HEK293 (cell line): ENCODE results near the gene CLASRP.

Experiments
- CTCF ChIA-PET: fragments of 350-600 bp; formaldehyde crosslinking; extraction: SDS; loops from one replicate; lab custom pipeline; 2021; ENCODE audit warnings: antibody characterized with exemption; lab: Yijun Ruan, JAX
- POLR2A ChIA-PET: fragments of 300-600 bp; formaldehyde crosslinking; extraction: SDS; loops from one replicate; lab custom pipeline; 2020; ENCODE audit warnings: antibody characterized with exemption, inconsistent platforms; lab: Yijun Ruan, JAX
- H3K27ac ChIP-seq: fragments of 200-500 bp; sonication (Bioruptor generic); 2 replicates; pipeline ENCODE4 v1.5.1; 2014; ENCODE audit warnings: low read depth, low read length, control low read depth, inconsistent platforms; ENCODE audit errors: extremely low read depth
- H3K36me3 ChIP-seq, 2 experiments: fragments of 200-500 bp in 1 of 2; sonication (Bioruptor generic) in 1 of 2; 1 replicate in 1 of 2; 2 replicates in 1 of 2; pipeline ENCODE4 v1.5.1; 2014 to 2017; ENCODE audit warnings: inconsistent platforms in 2 of 2, low read length in 2 of 2; ENCODE audit not compliant: control insufficient read depth in 2 of 2, insufficient read depth in 1 of 2
- H3K4me1 ChIP-seq: fragments of 200-500 bp; sonication (Bioruptor generic); 2 replicates; pipeline ENCODE4 v1.5.1; 2014; ENCODE audit warnings: mild to moderate bottlenecking, low read length, inconsistent platforms; ENCODE audit not compliant: control insufficient read depth, insufficient read depth
- H3K4me3 ChIP-seq: 2 replicates; pipeline ENCODE4 v1.5.1; 2011; ENCODE audit warnings: low read depth, mild to moderate bottlenecking, control low read depth, low read length, moderate library complexity
- H3K9me3 ChIP-seq: fragments of 200-500 bp; sonication (Bioruptor generic); 2 replicates; pipeline ENCODE4 v1.5.1; 2014; ENCODE audit warnings: low read depth, low read length, inconsistent platforms; ENCODE audit not compliant: control insufficient read depth, insufficient read depth
- BCL6B ChIP-seq: fragments of 450-650 bp; formaldehyde crosslinking; IDR thresholded peaks from 2 replicates; pipeline ENCODE4 v1.5.1; 2017; ENCODE audit warnings: missing biosample characterization, missing genetic modification characterization
- KLF8 ChIP-seq: fragments of 450-650 bp; formaldehyde crosslinking; IDR thresholded peaks from 2 replicates; pipeline ENCODE4 v1.5.1; 2016; ENCODE audit warnings: missing biosample characterization, missing genetic modification characterization
- OSR2 ChIP-seq: fragments of 450-650 bp; formaldehyde crosslinking; IDR thresholded peaks from 2 replicates; pipeline ENCODE4 v1.5.1; 2016; ENCODE audit warnings: missing biosample characterization, missing genetic modification characterization
- REPIN1 ChIP-seq: fragments of 450-650 bp; formaldehyde crosslinking; IDR thresholded peaks from 2 replicates; pipeline ENCODE4 v1.5.1; 2017; ENCODE audit warnings: missing biosample characterization, missing genetic modification characterization, low read depth
- ZBTB7A ChIP-seq: fragments of 450-650 bp; formaldehyde crosslinking; IDR thresholded peaks from 2 replicates; pipeline ENCODE4 v1.5.1; 2016; ENCODE audit warnings: low read depth, missing biosample characterization, missing genetic modification characterization
- ZFP3 ChIP-seq: fragments of 450-650 bp; formaldehyde crosslinking; IDR thresholded peaks from 2 replicates; pipeline ENCODE4 v1.5.1; 2016; ENCODE audit warnings: low read depth, missing biosample characterization, missing genetic modification characterization
- ZFP69B ChIP-seq: fragments of 450-650 bp; formaldehyde crosslinking; IDR thresholded peaks from 2 replicates; pipeline ENCODE4 v1.5.1; 2016; ENCODE audit warnings: missing biosample characterization, missing genetic modification characterization
- ZNF146 ChIP-seq: fragments of 450-650 bp; formaldehyde crosslinking; IDR thresholded peaks from 2 replicates; pipeline ENCODE4 v1.5.1; 2016; ENCODE audit warnings: missing biosample characterization, missing genetic modification characterization
- ZNF157 ChIP-seq: fragments of 450-650 bp; formaldehyde crosslinking; IDR thresholded peaks from 2 replicates; pipeline ENCODE4 v1.5.1; 2016; ENCODE audit warnings: missing biosample characterization, missing genetic modification characterization
- ZNF223 ChIP-seq: fragments of 450-650 bp; formaldehyde crosslinking; IDR thresholded peaks from 2 replicates; pipeline ENCODE4 v1.5.1; 2016; ENCODE audit warnings: missing biosample characterization, missing genetic modification characterization
- ZNF324 ChIP-seq: fragments of 450-650 bp; formaldehyde crosslinking; IDR thresholded peaks from 2 replicates; pipeline ENCODE4 v1.5.1; 2016; ENCODE audit warnings: missing biosample characterization, missing genetic modification characterization
- ZNF335 ChIP-seq: fragments of 450-650 bp; formaldehyde crosslinking; conservative IDR thresholded peaks from 2 replicates; pipeline ENCODE4 v1.5.1; 2016; ENCODE audit warnings: missing biosample characterization, missing genetic modification characterization
- ZNF426 ChIP-seq: fragments of 450-650 bp; formaldehyde crosslinking; IDR thresholded peaks from 2 replicates; pipeline ENCODE4 v1.5.1; 2017; ENCODE audit warnings: missing biosample characterization, missing genetic modification characterization, mild to moderate bottlenecking, inconsistent platforms, moderate library complexity
- ZNF555 ChIP-seq: fragments of 450-650 bp; formaldehyde crosslinking; conservative IDR thresholded peaks from 2 replicates; pipeline ENCODE4 v1.5.1; 2017; ENCODE audit warnings: missing biosample characterization, mild to moderate bottlenecking, missing genetic modification characterization, inconsistent platforms
- ZNF571 ChIP-seq: fragments of 450-650 bp; formaldehyde crosslinking; IDR thresholded peaks from 2 replicates; pipeline ENCODE4 v1.5.0; 2017; ENCODE audit warnings: missing biosample characterization, missing genetic modification characterization
- ZSCAN18 ChIP-seq: fragments of 450-650 bp; formaldehyde crosslinking; IDR thresholded peaks from 2 replicates; pipeline ENCODE4 v1.5.1; 2016; ENCODE audit warnings: missing biosample characterization, missing genetic modification characterization
- ZSCAN23 ChIP-seq: fragments of 450-650 bp; formaldehyde crosslinking; IDR thresholded peaks from 2 replicates; pipeline ENCODE4 v1.5.1; 2016; ENCODE audit warnings: missing biosample characterization, missing genetic modification characterization
- ZSCAN4 ChIP-seq: fragments of 450-650 bp; formaldehyde crosslinking; IDR thresholded peaks from 2 replicates; pipeline ENCODE4 v1.5.1; 2017; ENCODE audit warnings: missing biosample characterization, missing genetic modification characterization
- ZSCAN5A ChIP-seq: fragments of 450-650 bp; formaldehyde crosslinking; IDR thresholded peaks from 2 replicates; pipeline ENCODE4 v1.5.1; 2016; ENCODE audit warnings: missing biosample characterization, missing genetic modification characterization
- ZXDB ChIP-seq: fragments of 450-650 bp; formaldehyde crosslinking; IDR thresholded peaks from 2 replicates; pipeline ENCODE4 v1.5.1; 2016; ENCODE audit warnings: missing biosample characterization, missing genetic modification characterization
- TF ChIP-seq, protein P1 (sequence below): fragments of 450-650 bp; formaldehyde crosslinking; IDR thresholded peaks from 2 replicates; pipeline ENCODE4; 2016; ENCODE audit warnings: missing biosample characterization, missing genetic modification characterization

Gene CLASRP

DNA sequence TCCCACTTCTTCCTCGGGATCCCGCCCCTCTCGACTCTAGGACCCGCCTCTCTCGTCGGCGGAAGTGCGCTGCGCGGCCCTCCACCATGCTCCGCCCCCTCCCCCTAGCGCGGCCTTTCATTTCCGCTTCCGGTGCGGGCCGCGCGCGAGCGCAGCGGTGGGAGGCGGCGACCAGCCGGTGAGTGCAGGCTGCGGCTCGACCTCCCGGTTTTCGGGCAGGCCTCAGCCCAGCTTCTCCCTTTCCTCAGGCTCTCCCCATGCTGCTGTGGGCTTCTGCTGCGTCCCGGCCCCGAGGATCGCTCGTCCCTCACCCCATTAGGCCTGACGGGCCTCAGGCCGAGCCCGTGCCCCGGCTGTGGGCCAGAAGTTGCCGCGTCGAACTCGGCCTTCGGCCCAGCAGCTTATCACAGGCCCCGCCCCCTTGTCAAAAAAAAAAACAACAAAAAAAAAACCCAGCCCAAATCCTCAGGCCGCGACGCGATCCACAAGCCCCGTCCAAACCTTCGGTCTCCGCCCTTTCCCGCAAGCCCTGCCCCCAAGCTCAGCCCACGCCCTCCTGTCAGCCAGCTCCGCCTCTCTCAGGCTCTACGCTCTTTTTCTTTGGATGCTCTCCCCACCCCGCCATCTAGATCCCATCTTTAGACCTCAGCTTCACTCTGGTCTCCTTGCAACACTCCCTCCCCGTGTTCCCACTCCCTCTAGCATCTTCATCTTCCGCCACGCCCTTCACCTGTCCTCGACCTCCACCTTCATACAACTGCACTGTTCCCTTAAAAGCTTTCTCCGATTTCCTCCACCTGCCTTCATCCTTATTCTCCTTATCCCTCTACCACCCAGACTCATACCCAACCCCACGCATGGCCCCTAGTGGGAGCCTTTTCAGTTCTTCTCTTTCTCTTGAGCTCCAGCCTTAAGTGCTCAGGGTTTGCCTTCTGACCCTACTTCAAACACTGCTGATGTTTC, at the start of gene CLASRP (continued):
- TF ChIP-seq ZFP69B (tag by site-specific recombination) (peak; percentile 62), REPIN1 (tag by site-specific recombination) (peak; percentile 90; the same call in 1 of the 2 replicates), ZBTB7A (tag by site-specific recombination) (no peak), ZSCAN4 (tag by site-specific recombination) (peak; percentile 12; the same call in 1 of the 2 replicates), ZNF555 (tag by site-specific recombination) (no peak), ZSCAN5A (tag by site-specific recombination) (no peak), OSR2 (tag by site-specific recombination) (no peak), KLF8 (tag by site-specific recombination) (0 out of 2 replicates have a peak, but pooled peaks have one; percentile 55), ZNF223 (tag by site-specific recombination) (no peak), ZNF146 (tag by site-specific recombination) (no peak), ZSCAN23 (tag by site-specific recombination) (0 out of 2 replicates have a peak, but pooled peaks have one; percentile 17), ZNF324 (tag by site-specific recombination) (peak; percentile 58; the same call in 1 of the 2 replicates)

DNA sequence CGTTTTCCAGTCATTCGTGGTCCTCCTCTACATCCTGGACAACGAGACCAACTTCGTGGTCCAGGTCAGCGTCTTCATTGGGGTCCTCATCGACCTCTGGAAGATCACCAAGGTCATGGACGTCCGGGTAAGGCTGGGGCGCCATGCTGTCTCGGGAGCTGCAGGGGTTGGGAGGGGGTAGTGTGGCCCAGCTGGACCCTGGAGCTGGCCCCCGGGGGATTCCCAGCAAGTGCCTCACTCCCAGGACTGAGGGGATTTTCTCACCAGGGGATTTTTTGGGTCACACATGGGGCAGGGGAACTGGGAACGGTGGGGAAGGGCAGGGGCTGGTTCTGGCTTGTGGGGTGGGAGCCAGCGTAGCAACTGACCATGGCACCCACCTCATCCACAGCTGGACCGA, 48.4 kb upstream of the CLASRP start:
- H3K36me3 ChIP-seq, result peaks cover 15 to 74% of the 10 kb centered on the region in 2 experiments
- no peaks in the 10 kb centered on the region for H3K4me1 ChIP-seq
- POLR2A ChIA-PET, result no interaction called here
- TF ChIP-seq ZNF324 (tag by site-specific recombination), result no peak
- no peak for TF ChIP-seq ZNF157 (tag by site-specific recombination)
- TF ChIP-seq ZNF426 (tag by site-specific recombination), result no peak
- no peak for TF ChIP-seq ZSCAN18 (tag by site-specific recombination)
- TF ChIP-seq ZNF335 (tag by site-specific recombination), result no peak
- TF ChIP-seq, protein P1, sequence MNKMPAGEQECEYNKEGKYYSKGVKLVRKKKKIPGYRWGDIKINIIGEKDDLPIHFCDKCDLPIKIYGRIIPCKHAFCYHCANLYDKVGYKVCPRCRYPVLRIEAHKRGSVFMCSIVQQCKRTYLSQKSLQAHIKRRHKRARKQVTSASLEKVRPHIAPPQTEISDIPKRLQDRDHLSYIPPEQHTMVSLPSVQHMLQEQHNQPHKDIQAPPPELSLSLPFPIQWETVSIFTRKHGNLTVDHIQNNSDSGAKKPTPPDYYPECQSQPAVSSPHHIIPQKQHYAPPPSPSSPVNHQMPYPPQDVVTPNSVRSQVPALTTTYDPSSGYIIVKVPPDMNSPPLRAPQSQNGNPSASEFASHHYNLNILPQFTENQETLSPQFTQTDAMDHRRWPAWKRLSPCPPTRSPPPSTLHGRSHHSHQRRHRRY, result no peak
- TF ChIP-seq ZNF571 (tag by site-specific recombination), result no peak
- TF ChIP-seq ZFP3 (tag by site-specific recombination), result no peak
- TF ChIP-seq BCL6B (tag by site-specific recombination), result no peak
- no peak for TF ChIP-seq ZXDB (tag by site-specific recombination)
- H3K9me3 ChIP-seq, result no peaks in the 10 kb centered on the region
- CTCF ChIA-PET, result interaction anchor here (0.8 to 2.9 kb wide), 6 partner anchors 10 to 349 kb away, joined by 3 to 22 read pairs (median 4); partner anchors contain the start of gene RELB
- no peak overlapping the region for H3K27ac ChIP-seq
- H3K4me3 ChIP-seq, result no peak overlapping the region
